Vagina (tissue), 2 donors: ENCODE results near the gene GSDME. TPM values are rescaled to one million over a fixed set of nuclear protein-coding genes. Genes with fewer than 3 reads are reported as not detected.

Experiments used
- DNase-seq, 2 donors: peaks; one replicate each; pipeline ENCODE4 v3.0.0-alpha.2; 2017; ENCODE audit errors: extremely low spot score in 2 of 2
- H3K27ac ChIP-seq: fragments of 200-600 bp; sonication (generic); one replicate; pipeline ENCODE4 v1.5.1; 2019
- H3K27me3 ChIP-seq: fragments of 200-600 bp; sonication (generic); one replicate; pipeline ENCODE4 v1.5.1; 2019
- H3K36me3 ChIP-seq, 2 donors: fragments of 200-600 bp; sonication (generic); one replicate each; pipeline ENCODE4 v1.5.1; 2017 to 2019
- H3K4me1 ChIP-seq: fragments of 200-600 bp; sonication (generic); one replicate; pipeline ENCODE4 v1.5.1; 2019
- H3K4me3 ChIP-seq, 2 donors: fragments of 200-600 bp; sonication (generic); 1 replicate in 1 of 2; 2 replicates in 1 of 2; pipeline ENCODE4 v1.5.1; 2016 to 2019
- H3K9me3 ChIP-seq: fragments of 200-600 bp; sonication (generic); one replicate; pipeline ENCODE4 v1.5.1; 2019
- CTCF ChIP-seq, 3 experiments: fragments of 450-650 bp in 2 of 3; fragments of 200-600 bp in 1 of 3; sonication (generic) in 1 of 3; IDR thresholded peaks; one replicate each; pipeline ENCODE4 v1.5.1; 2017 to 2019; ENCODE audit warnings: antibody characterized with exemption in 3 of 3, mild to moderate bottlenecking in 2 of 3, moderate library complexity in 2 of 3
- POLR2A ChIP-seq, 2 donors: fragments of 450-650 bp; IDR thresholded peaks; one replicate each; pipeline ENCODE4 v1.6.1; 2017; ENCODE audit warnings: antibody characterized with exemption in 2 of 2, mild to moderate bottlenecking in 2 of 2, moderate library complexity in 2 of 2
- POLR2AphosphoS5 ChIP-seq, 2 donors: sonication (generic); formaldehyde crosslinking; IDR thresholded peaks; one replicate each; pipeline ENCODE4 v1.9.0; 2017; ENCODE audit warnings: antibody characterized with exemption in 2 of 2, mild to moderate bottlenecking in 2 of 2, low read depth in 1 of 2; ENCODE audit not compliant: insufficient read depth in 1 of 2
- intact Hi-C: fragments of 100-400 bp; cut with DNase I; formaldehyde crosslinking; loops from one replicate; pipeline ENCODE4 v1.15.1; 2023
- total RNA-seq: library from RNA; depleted of rRNA; stranded (reverse); fragments of >200 nt; gene quantifications from one replicate; pipeline ENCODE4 v1.2.3, GENCODE V29; 2016

The GSDME gene
- total RNA-seq, 1 donor from 2014 or later = 11.0 TPM

GRCh38 chr7:24783698-24784097 lies 26.4 kb upstream of the GSDME start:
- H3K4me1 ChIP-seq = peaks cover 4% of the 10 kb centered on the region
- DNase-seq = no peak
- no peak for TF ChIP-seq POLR2AphosphoS5 (IDR thresholded peaks at IDR 0.05; ENCODE audit: insufficient read depth in 1 of 2, low read depth in 1 of 2)
- no peak for TF ChIP-seq CTCF (IDR thresholded peaks at IDR 0.05)
- no peak for TF ChIP-seq POLR2A (IDR thresholded peaks at IDR 0.05)
- H3K27me3 ChIP-seq = no peaks in the 10 kb centered on the region
- no peaks in the 10 kb centered on the region for H3K9me3 ChIP-seq
- no peak overlapping the region for H3K27ac ChIP-seq
- H3K4me3 ChIP-seq = no peak overlapping the region
- no peaks in the 10 kb centered on the region for H3K36me3 ChIP-seq
- intact Hi-C loops = no loop called here

GRCh38 chr7:24781106-24781505 lies 23.8 kb upstream of the GSDME start:
- intact Hi-C loops = no loop called here
- no peak overlapping the region for H3K27ac ChIP-seq
- DNase-seq = no peak
- no peaks in the 10 kb centered on the region for H3K27me3 ChIP-seq
- H3K4me3 ChIP-seq = no peak overlapping the region
- H3K9me3 ChIP-seq = no peaks in the 10 kb centered on the region
- H3K36me3 ChIP-seq = no peaks in the 10 kb centered on the region
- peaks cover 8% of the 10 kb centered on the region for H3K4me1 ChIP-seq
- no peak for TF ChIP-seq POLR2A (IDR thresholded peaks at IDR 0.05)

GRCh38 chr7:24779283-24779655 lies 22.0 kb upstream of the GSDME start:
- Histone ChIP-seq H3K4me1 (peaks cover 8% of the 10 kb centered on the region), H3K36me3 (no peaks in the 10 kb centered on the region), H3K27ac (no peak overlapping the region), H3K27me3 (no peaks in the 10 kb centered on the region), H3K4me3 (no peak overlapping the region), H3K9me3 (no peaks in the 10 kb centered on the region)
- DNase-seq = no peak
- intact Hi-C loops = no loop called here
- TF ChIP-seq POLR2A (IDR thresholded peaks at IDR 0.05) = no peak
- no peak for TF ChIP-seq POLR2AphosphoS5 (IDR thresholded peaks at IDR 0.05; ENCODE audit: insufficient read depth in 1 of 2, low read depth in 1 of 2)
- TF ChIP-seq CTCF (IDR thresholded peaks at IDR 0.05) = no peak

GRCh38 chr7:24778543-24779282 lies 21.4 kb upstream of the GSDME start:
- Histone ChIP-seq H3K27me3 (no peaks in the 10 kb centered on the region), H3K4me1 (peaks cover 8% of the 10 kb centered on the region), H3K4me3 (no peak overlapping the region), H3K36me3 (no peaks in the 10 kb centered on the region), H3K9me3 (no peaks in the 10 kb centered on the region), H3K27ac (no peak overlapping the region)
- intact Hi-C loops = no loop called here
- TF ChIP-seq POLR2AphosphoS5 (IDR thresholded peaks at IDR 0.05; ENCODE audit: insufficient read depth in 1 of 2, low read depth in 1 of 2) (no peak), POLR2A (IDR thresholded peaks at IDR 0.05) (no peak), CTCF (IDR thresholded peaks at IDR 0.05) (no peak)
- no peak for DNase-seq

GRCh38 chr7:24777806-24778205 lies 20.5 kb upstream of the GSDME start:
- H3K4me1 ChIP-seq = peaks cover 8% of the 10 kb centered on the region
- intact Hi-C loops = no loop called here
- no peaks in the 10 kb centered on the region for H3K36me3 ChIP-seq
- H3K4me3 ChIP-seq = no peak overlapping the region
- TF ChIP-seq POLR2AphosphoS5 (IDR thresholded peaks at IDR 0.05; ENCODE audit: insufficient read depth in 1 of 2, low read depth in 1 of 2) (no peak), POLR2A (IDR thresholded peaks at IDR 0.05) (no peak), CTCF (IDR thresholded peaks at IDR 0.05) (no peak)
- H3K27ac ChIP-seq = no peak overlapping the region
- no peak for DNase-seq
- no peaks in the 10 kb centered on the region for H3K9me3 ChIP-seq
- H3K27me3 ChIP-seq = no peaks in the 10 kb centered on the region
